Hematopoietic multipotent progenitor cell treated with erythropoietin and hydrocortisone succinate and interleukin-3 and kit ligand, for 15 days (in vitro differentiated cells): ENCODE measurements around the gene OR10AD1.
A peak's percentile ranks its signal among the peaks of the same experiment; 100 is the strongest.
"Not testable (repeated sequence)": the region's sequence is repeated elsewhere in the genome, so short reads cannot be mapped to it uniquely, and the experiment has no call there.

Experiments used
- DNase-seq: peaks from one replicate; pipeline ENCODE4 v3.0.0-alpha.2; 2015; ENCODE audit warnings: low spot score

Gene OR10AD1

DNA sequence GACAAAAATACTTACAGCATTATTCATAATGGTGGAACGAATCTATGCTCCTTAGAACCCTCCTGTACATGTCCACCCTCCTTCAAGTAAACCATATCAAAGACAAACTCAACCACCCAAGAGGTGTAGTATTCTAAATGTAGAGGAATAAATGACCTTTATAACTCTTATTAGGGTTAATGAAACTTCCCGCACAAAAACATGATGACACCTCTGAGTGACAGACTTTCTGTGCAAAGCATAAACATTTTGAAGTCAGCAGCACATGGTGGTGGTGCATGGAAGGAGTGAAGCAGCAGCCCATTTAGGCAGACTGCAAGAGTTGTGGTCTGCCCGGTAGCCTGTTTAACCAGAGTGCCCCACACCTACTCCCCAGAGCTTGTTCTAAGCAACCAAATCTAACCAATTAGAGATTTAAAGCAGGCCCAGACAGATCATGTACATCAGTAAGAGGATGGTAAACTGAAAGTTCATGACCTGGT lies 45.2 kb downstream of the OR10AD1 start:
- DNase-seq = no peak

- peak; percentile 98 for DNase-seq
Measured at GRCh38 chr12:48157018-48157888, 45.8 kb downstream of the OR10AD1 start, which contains the start of gene ASB8. TSS of gene ASB8 (minus strand) at chr12:48157515. CDS start at chr12:48153496, 4,019 bp downstream.

GRCh38 chr12:48156652-48157017 lies 46.5 kb downstream of the OR10AD1 start:
- no peak for DNase-seq

- DNase-seq = not testable (repeated sequence)
Measured at GRCh38 chr12:48155786-48156185, 47.3 kb downstream of the OR10AD1 start.
